ENCODE results near the gene SRSF3. TPM values are rescaled to one million over a fixed set of nuclear protein-coding genes. Genes with fewer than 3 reads are reported as not detected.

Gene SRSF3
- total and polyA plus RNA-seq, 8 donors, result 60.5 to 122 (median 105) TPM

DNA sequence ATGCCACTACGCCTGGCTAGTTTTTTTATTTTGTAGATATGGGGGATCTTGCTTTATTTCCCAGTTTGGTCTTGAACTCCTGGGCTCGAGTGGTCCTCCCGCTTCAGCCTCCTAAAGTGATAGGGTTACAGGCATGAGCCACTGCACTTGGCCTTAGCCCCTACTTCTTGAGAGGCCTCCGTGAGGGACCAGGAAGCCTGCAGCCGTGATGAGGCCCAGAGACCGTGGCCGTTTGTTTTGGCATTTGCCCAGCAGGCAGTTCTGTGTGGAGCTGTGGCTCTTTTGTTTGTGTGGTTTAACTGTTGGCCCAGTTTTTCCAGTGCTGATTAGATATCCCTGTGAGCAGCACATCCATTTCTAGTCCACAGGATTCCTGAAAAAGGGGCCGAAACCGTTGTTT, 39.8 kb downstream of the SRSF3 start:
- 16 to 20% methylated on average over 9 of the region's 9 CpGs for WGBS, 2 donors
- peak; percentile 92 to 97 (median 94) for ATAC-seq
- Histone ChIP-seq H3K4me1 (peaks cover 9 to 15% (median 14%) of the 10 kb centered on the region in 3 donors), H3K9me3 (no peaks in the 10 kb centered on the region), H3K4me3 (no peak overlapping the region), H3K27me3 (no peaks in the 10 kb centered on the region), H3K36me3 (no peaks in the 10 kb centered on the region), H3K27ac (peak overlapping the region in 3 of 4 donors; percentile 8 to 36 (median 33))
- intact Hi-C loops (cut with DNase I), result no loop called here
- TF ChIP-seq, protein P1, sequence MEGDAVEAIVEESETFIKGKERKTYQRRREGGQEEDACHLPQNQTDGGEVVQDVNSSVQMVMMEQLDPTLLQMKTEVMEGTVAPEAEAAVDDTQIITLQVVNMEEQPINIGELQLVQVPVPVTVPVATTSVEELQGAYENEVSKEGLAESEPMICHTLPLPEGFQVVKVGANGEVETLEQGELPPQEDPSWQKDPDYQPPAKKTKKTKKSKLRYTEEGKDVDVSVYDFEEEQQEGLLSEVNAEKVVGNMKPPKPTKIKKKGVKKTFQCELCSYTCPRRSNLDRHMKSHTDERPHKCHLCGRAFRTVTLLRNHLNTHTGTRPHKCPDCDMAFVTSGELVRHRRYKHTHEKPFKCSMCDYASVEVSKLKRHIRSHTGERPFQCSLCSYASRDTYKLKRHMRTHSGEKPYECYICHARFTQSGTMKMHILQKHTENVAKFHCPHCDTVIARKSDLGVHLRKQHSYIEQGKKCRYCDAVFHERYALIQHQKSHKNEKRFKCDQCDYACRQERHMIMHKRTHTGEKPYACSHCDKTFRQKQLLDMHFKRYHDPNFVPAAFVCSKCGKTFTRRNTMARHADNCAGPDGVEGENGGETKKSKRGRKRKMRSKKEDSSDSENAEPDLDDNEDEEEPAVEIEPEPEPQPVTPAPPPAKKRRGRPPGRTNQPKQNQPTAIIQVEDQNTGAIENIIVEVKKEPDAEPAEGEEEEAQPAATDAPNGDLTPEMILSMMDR (IDR thresholded peaks at IDR 0.05), result no peak
- peak; percentile 82 to 94 (median 86) for DNase-seq
- FAIRE-seq, result no peak

DNA sequence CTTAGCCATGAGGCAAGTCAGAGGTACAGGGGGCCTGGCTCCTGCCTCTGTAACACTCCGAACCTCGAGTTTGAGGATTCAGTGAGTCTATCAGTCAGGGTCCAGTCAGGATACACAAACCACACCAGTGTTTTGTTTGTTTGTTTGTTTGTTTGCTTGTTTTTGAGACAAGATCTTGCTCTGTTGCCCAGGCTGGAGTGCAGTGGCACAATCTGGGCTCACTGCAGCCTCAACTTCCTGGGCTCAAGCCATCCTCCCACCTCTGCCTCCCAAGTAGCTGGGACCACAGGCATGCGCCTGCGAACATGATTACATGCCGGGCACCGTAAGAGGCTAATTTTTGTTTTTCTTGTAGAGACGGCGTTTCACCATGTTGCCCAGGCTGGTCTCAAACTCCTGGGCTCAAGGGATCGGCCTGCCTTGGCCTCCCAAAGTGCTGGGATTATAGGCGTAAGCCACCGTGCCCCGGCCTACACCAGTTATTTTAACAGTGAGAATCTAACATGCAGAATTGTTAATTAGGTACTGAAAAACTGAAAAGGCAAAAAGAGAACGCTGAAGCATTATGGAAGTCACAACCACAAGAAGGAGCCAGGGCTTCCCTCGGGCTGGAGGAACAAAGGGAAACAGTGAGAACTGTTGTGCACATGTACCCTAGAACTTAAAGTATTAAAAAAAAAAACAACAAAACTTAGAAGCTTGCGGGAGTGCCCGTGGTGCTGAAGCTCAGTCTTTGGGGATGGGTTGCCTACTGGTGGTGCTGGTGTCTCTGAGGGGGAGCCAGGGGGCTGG, 40.4 kb downstream of the SRSF3 start:
- peaks cover 9 to 15% (median 12%) of the 10 kb centered on the region in 3 donors for H3K4me1 ChIP-seq
- no peaks in the 10 kb centered on the region for H3K9me3 ChIP-seq
- ATAC-seq, result no peak
- no peaks in the 10 kb centered on the region for H3K27me3 ChIP-seq
- H3K36me3 ChIP-seq, result no peaks in the 10 kb centered on the region
- intact Hi-C loops (cut with DNase I), result no loop called here
- TF ChIP-seq, protein P1 (IDR thresholded peaks at IDR 0.05), result no peak
- peak in 1 of 6 donors; percentile 35 for DNase-seq
- H3K27ac ChIP-seq, result peak overlapping the region in 3 of 4 donors; percentile 8 to 36 (median 33)
- no peak for FAIRE-seq
- WGBS, 2 donors, result 79 to 85% methylated on average over 16 of the region's 16 CpGs
- no peak overlapping the region for H3K4me3 ChIP-seq

DNA sequence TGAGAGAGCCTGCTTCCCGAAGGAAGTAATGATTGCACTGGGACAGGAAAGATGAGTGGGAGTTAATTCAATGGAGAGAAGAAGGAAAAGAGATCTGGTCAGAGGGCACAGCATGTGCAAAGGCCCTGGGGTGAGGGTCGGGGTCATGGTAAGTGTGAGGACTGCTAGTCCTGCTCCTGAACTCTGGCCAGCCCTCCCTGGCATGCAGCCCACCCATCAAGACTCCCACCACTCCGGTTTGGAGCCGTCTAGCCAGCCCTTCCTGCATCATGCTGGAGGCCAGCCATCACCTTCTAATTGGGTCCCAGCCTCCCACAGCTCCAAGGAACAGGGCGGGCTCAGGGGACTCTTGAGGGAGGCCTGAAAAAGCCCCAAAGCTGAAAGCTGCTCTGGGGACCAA, 42.1 kb downstream of the SRSF3 start:
- TF ChIP-seq, protein P1 (IDR thresholded peaks at IDR 0.05), result no peak
- no peak overlapping the region for H3K4me3 ChIP-seq
- no peak overlapping the region for H3K27ac ChIP-seq
- no peaks in the 10 kb centered on the region for H3K9me3 ChIP-seq
- intact Hi-C loops (cut with DNase I), result no loop called here
- peaks cover 9 to 15% (median 12%) of the 10 kb centered on the region in 3 donors for H3K4me1 ChIP-seq
- H3K27me3 ChIP-seq, result no peaks in the 10 kb centered on the region
- WGBS, 2 donors, result 66 to 74% methylated on average over 5 of the region's 5 CpGs
- ATAC-seq, result no peak
- DNase-seq, result peak in 1 of 6 donors; percentile 52
- no peaks in the 10 kb centered on the region for H3K36me3 ChIP-seq
- no peak for FAIRE-seq

DNA sequence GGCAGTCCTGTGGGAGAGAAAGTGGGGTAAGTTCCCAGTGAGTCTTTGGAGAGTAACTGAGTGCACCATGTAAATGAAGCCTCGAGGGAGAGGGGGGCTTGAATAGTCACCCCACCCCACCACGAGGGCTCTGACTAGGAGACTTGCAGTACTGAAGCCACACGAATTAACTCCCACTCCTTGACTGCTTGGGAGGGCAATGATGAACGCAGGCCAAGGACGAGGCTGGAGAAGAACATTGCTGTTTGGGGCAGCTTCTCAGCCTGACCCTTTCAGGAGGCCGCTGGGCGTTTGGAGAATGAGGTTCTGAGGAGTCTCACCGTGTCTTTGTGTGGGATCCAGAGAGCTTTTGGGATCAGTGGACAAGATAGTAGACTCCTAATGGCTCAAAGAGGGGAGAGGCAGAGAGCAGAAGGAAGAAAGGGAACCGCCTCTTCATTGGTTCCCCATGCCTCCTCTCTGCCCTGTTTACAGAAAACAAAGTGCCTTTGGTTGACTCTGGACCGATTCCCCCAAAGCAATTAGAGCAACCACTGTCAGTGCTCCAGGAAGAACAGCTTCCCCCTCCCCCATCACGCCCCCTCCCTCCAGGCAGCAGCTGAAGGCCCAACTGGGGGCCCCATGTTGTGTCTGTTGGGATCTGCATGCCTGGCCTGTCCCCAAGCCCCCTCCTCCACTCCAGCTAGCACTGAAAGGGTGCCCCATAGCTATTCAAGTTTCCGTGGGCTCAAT, 42.7 kb downstream of the SRSF3 start:
- intact Hi-C loops (cut with DNase I), result no loop called here
- Histone ChIP-seq H3K27ac (no peak overlapping the region), H3K4me3 (no peak overlapping the region), H3K9me3 (no peaks in the 10 kb centered on the region), H3K4me1 (peaks cover 9 to 15% (median 12%) of the 10 kb centered on the region in 3 donors), H3K27me3 (no peaks in the 10 kb centered on the region), H3K36me3 (no peaks in the 10 kb centered on the region)
- WGBS, 2 donors, result 83 to 89% methylated on average over 12 of the region's 12 CpGs
- ATAC-seq, result no peak
- no peak for FAIRE-seq
- no peak for DNase-seq
- TF ChIP-seq, protein P1 (IDR thresholded peaks at IDR 0.05), result no peak
